Fibroblast of the conjunctiva (primary cell): ENCODE results near the gene OR8B12.
"Not testable (repeated sequence)": the region's sequence is repeated elsewhere in the genome, so short reads cannot be mapped to it uniquely, and the experiment has no call there.

Experiments used
- DNase-seq: peaks from one replicate; pipeline ENCODE4 v3.0.0-alpha.2; 2010; ENCODE audit warnings: low read depth

The OR8B12 gene

GRCh38 chr11:124519850-124520549 lies 23.5 kb downstream of the OR8B12 start:
- no peak for DNase-seq

- DNase-seq = no peak
Observed at GRCh38 chr11:124518989-124519451, 24.4 kb downstream of the OR8B12 start.

GRCh38 chr11:124517314-124517713 lies 26.1 kb downstream of the OR8B12 start:
- no peak for DNase-seq

GRCh38 chr11:124514675-124515074 lies 28.8 kb downstream of the OR8B12 start:
- not testable (repeated sequence) for DNase-seq

- no peak for DNase-seq
Observed at GRCh38 chr11:124514131-124514530, 29.3 kb downstream of the OR8B12 start.

GRCh38 chr11:124511745-124512144 lies 31.7 kb downstream of the OR8B12 start:
- no peak for DNase-seq

- DNase-seq = no peak
Observed at GRCh38 chr11:124510279-124510678, 33.2 kb downstream of the OR8B12 start.

- DNase-seq = no peak
Observed at GRCh38 chr11:124499711-124500110, 43.7 kb downstream of the OR8B12 start.

GRCh38 chr11:124493016-124493655 lies 50.3 kb downstream of the OR8B12 start:
- no peak for DNase-seq
